ENCODE measurements around the gene USP3.
"Not testable (repeated sequence)": the region's sequence is repeated elsewhere in the genome, so short reads cannot be mapped to it uniquely, and the experiment has no call there.

Gene USP3

DNA sequence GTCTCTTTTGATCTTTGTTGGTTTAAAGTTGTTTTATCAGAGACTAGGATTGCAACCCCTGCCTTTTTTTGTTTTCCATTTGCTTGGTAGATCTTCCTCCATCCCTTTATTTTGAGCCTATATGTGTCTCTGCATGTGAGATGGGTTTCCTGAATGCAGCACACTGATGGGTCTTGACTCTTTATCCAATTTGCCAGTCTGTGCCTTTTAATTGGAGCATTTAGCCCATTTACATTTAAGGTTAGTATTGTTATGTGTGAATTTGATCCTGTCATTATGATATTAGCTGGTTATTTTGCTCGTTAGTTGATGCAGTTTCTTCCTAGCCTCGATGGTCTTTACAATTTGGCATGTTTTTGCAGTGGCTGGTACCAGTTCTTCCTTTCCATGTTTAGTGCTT, 116.4 kb downstream of the USP3 start:
- H3K27me3 Mint-ChIP-seq; H3K4me3 Mint-ChIP-seq; H3K9me3 Mint-ChIP-seq (ENCODE audit: low read depth); H3K27ac Mint-ChIP-seq; H3K4me1 Mint-ChIP-seq (ENCODE audit: low read depth): not testable (repeated sequence)
- H3K36me3 Mint-ChIP-seq, result peaks cover 12% of the 10 kb centered on the region

DNA sequence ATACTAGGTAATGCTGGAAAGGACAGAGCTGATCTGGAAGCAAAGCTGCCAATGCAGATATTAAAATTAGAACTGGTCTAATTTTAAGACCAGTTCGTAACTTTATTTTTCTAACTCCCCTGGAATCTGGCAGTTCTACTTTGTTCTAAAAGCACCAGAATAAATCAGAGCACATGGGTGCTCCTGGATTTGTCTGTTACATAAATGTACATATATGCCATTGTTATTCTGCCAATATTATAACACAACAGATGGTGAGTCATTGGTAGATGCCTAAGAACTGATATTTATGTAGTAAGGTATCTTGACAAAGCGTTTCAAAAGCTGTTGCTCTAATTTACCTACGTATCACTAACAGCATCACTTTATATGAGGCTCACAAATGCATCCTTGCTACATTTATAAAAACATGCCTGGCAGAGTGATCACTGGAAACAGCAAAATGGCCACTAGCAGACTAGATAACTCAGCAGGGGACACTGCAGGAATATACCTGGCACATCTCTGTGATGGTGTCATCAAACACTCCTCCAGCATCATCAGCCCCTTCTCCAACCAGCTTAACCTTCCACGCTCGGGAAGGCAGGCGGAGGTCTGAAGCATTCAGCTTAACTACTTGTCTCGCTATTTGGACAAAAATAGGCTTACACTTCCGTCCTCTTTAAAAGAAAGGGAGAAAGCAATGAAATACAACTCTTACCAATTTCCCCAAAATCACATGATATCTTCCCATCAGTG, 119.0 kb downstream of the USP3 start:
- Mint-ChIP-seq H3K27ac (no peak overlapping the region), H3K36me3 (peaks cover 6% of the 10 kb centered on the region), H3K4me3 (no peak overlapping the region), H3K27me3 (no peaks in the 10 kb centered on the region), H3K4me1 (ENCODE audit: low read depth) (no peaks in the 10 kb centered on the region), H3K9me3 (ENCODE audit: low read depth) (no peaks in the 10 kb centered on the region)

DNA sequence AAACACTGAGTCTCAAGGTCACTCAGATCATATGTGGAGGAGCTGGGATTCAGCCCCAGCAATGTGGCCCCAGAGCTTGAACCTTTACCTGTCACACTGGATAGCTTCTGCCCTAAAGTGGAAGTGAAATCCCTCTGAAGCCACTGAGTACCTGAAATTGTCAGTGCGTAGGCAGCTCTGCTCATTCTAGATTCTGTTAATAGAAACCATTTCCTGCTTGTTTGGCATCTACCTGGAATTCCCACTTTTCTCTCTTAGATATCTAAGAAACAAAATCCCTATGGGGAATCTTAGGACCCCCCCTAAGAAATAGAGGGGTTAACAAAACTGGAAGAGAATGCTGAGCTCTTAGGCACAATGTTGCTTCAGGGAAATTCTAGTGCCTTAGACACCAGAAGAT, 122.6 kb downstream of the USP3 start:
- no peak overlapping the region for H3K4me3 Mint-ChIP-seq

DNA sequence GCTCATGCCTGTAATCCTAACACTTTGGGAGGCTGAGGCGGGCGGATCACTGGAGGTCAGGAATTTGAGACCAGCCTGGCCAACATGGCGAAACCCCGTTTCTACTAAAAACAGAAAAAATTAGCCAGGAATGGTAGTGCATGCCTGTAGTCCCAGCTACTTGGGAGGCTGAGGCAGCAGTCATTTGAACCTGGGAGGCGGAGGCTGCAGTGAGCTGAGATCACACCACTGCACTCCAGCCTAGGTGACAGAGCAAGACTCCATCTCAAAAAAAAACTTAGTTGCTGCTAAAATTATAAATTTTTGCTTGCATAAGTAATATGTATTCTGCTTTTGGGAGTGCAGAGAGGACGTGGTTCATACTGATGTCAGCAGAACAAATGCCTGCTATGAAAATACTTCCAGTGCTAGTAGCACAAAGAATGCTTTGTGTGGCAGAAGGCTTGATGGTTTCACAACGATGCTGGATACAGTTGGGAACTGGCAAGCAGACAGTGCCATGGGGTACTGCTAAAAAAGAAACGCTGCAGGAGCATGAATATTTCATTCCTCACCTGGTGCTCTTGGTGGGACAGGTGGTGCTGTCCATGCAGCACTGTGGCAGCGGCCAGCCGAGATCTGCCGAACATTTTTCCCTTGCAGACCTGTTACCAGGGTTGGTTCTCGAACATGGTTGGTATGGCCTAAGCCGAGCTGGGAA, 123.9 kb downstream of the USP3 start:
- Mint-ChIP-seq H3K4me3 (no peak overlapping the region), H3K9me3 (ENCODE audit: low read depth) (no peaks in the 10 kb centered on the region), H3K27me3 (no peaks in the 10 kb centered on the region), H3K36me3 (peaks cover 7% of the 10 kb centered on the region), H3K27ac (no peak overlapping the region), H3K4me1 (ENCODE audit: low read depth) (no peaks in the 10 kb centered on the region)

More for the DNA sequence above, 122.6 kb downstream of the USP3 start:
- H3K4me1 Mint-ChIP-seq (ENCODE audit: low read depth), result no peaks in the 10 kb centered on the region
- H3K27me3 Mint-ChIP-seq, result no peaks in the 10 kb centered on the region
- peaks cover 7% of the 10 kb centered on the region for H3K36me3 Mint-ChIP-seq
- no peaks in the 10 kb centered on the region for H3K9me3 Mint-ChIP-seq (ENCODE audit: low read depth)
- peak overlapping the region; percentile 34 for H3K27ac Mint-ChIP-seq

DNA sequence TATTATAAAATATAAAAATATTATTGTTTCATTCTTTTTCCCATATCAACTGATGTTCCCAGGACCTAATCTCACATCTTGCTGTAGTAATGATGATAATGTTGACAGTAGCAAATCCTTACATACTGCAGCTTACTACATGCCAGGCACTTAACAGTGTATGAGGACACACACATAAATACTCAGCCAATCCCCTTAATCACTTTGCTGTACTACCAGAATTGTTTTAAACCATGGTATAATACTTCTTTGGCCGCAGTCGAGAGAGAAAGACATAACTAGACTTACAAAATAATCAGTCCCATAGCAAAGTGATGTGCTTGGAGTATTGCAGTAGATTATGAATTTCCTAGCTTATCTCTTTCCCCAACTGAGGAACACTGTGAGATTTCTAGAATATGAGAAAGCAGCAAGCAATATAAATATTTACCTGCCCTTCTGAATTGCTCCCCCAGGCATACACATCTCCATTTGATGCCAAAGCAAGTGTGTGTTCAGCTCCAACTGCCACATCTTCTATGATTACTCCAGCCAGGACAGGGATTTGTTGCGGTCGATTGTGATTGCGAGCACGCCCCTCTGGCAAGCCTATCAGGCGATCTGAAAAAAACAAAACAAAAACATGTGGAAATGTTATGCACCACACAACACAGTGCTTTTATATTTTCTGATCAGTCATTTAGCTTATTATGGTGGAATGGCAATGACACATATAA, 125.8 kb downstream of the USP3 start:
- peak overlapping the region; percentile 25 for H3K27ac Mint-ChIP-seq
- peaks cover 10% of the 10 kb centered on the region for H3K36me3 Mint-ChIP-seq
- no peaks in the 10 kb centered on the region for H3K9me3 Mint-ChIP-seq (ENCODE audit: low read depth)
- no peaks in the 10 kb centered on the region for H3K4me1 Mint-ChIP-seq (ENCODE audit: low read depth)
- no peak overlapping the region for H3K4me3 Mint-ChIP-seq
- H3K27me3 Mint-ChIP-seq, result no peaks in the 10 kb centered on the region

DNA sequence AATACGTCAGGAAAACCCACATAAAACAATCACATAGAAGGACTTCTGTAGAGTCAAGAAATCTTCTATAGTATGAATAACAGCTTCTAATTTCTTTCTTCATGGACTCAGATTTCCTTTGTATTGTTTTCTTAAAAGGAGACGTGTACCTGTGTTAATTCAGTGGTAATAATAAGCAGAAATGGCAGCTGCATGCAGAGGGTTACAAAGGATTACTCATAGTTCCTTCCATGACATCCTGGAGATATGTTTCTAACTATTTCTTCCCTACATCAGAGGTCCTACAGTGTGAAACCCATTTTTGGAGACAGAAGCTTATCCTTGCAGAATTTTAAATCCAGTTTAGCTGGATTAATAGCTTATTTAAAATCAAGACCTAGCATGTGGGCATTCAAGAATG, 128.9 kb downstream of the USP3 start:
- H3K4me3 Mint-ChIP-seq, result no peak overlapping the region
- no peaks in the 10 kb centered on the region for H3K9me3 Mint-ChIP-seq (ENCODE audit: low read depth)
- H3K4me1 Mint-ChIP-seq (ENCODE audit: low read depth), result peaks cover 6% of the 10 kb centered on the region
- H3K36me3 Mint-ChIP-seq, result peaks cover 13% of the 10 kb centered on the region
- no peak overlapping the region for H3K27ac Mint-ChIP-seq
- H3K27me3 Mint-ChIP-seq, result no peaks in the 10 kb centered on the region

DNA sequence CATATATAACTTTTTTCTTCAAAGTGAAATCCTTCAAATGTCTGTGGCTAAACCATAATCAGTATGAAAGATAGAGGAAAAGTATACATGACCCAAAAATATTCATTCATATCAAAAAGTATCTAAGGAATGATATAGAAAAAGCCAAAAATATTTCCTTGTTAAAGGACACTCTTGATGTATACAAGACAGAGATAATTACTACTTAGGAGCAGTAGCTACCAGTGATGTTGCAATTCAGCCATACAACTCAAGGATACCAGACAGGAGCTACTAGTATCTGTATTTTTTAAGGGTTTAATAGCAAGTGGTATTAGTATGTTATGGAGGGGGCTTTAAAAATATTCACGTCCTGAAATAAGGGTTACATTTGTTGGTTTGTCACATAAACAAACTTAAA, 129.8 kb downstream of the USP3 start:
- Mint-ChIP-seq H3K4me1 (ENCODE audit: low read depth) (peaks cover 13% of the 10 kb centered on the region), H3K27ac (no peak overlapping the region), H3K36me3 (peaks cover 11% of the 10 kb centered on the region), H3K9me3 (ENCODE audit: low read depth) (no peaks in the 10 kb centered on the region), H3K4me3 (no peak overlapping the region), H3K27me3 (no peaks in the 10 kb centered on the region)

DNA sequence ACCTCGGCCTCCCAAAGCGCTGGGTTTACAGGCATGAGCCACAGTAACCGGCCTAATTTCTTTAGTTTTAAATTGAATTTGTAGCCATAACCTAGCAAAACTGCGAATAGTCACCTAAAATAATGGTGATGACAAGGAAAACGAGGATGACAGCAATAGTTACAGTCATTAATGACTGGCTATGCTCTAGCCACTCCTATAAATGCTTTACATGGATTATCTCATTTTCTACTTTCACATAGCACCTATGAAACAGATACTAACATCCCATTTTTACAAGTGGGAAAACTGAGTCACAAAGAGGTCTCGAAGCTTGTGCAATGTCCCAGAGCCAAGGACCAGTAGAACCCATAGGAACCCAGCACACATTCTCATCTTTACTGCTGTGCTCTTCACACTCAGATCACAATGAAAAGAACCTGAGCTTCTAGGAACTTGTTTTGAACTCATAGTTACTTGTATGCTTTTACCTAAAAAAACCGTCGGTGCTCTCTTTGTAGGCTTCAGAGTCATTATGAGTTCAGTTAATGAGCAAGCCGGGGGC, 132.2 kb downstream of the USP3 start:
- H3K36me3 Mint-ChIP-seq, result peaks cover 17% of the 10 kb centered on the region

DNA sequence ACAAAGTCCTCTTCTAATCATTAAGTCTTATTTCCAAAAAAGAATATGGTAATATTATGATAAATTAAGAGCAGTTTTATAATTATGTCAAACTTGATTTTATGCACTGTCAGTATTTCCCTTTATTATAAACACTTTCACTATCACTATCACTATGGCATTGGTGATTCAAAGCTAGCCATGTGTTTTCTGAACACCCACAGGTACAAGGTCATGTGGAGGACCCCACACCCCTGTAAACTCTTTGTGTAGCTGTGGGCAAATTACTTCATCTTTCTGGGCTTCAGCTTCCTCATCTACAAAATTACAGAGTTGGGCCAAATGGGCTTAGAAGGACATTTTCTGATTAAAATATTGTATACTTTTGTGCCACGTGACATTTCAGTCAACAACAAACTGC, 134.4 kb downstream of the USP3 start:
- no peak overlapping the region for H3K4me3 Mint-ChIP-seq

More for the DNA sequence above, 132.2 kb downstream of the USP3 start:
- Mint-ChIP-seq H3K4me1 (ENCODE audit: low read depth) (peaks cover 13% of the 10 kb centered on the region), H3K27me3 (no peaks in the 10 kb centered on the region), H3K27ac (no peak overlapping the region), H3K4me3 (no peak overlapping the region), H3K9me3 (ENCODE audit: low read depth) (no peaks in the 10 kb centered on the region)

DNA sequence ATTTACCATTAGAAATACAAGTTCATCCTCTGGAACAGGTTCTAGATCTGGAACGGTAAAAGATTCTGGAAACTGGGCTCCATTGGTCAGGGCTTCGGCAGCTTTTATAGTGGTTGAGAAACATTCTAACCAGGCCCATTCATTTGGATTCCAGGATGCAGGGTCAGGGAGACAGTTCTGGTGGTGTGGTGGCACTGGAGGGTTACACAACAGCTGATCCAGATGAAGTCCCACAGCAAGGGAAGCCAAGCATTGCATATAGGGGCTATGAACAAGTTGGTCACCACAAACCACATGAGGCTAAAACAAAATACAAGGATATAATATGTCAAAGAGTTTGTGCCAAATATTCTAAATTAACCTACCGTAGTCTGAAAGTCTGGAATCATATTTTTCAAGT, 135.8 kb downstream of the USP3 start:
- H3K4me3 Mint-ChIP-seq, result no peak overlapping the region
- peak overlapping the region; percentile 2 for H3K27ac Mint-ChIP-seq
- no peaks in the 10 kb centered on the region for H3K9me3 Mint-ChIP-seq (ENCODE audit: low read depth)
- peaks cover 16% of the 10 kb centered on the region for H3K36me3 Mint-ChIP-seq
- no peaks in the 10 kb centered on the region for H3K27me3 Mint-ChIP-seq
- peaks cover 13% of the 10 kb centered on the region for H3K4me1 Mint-ChIP-seq (ENCODE audit: low read depth)

More for the DNA sequence above, 134.4 kb downstream of the USP3 start:
- H3K36me3 Mint-ChIP-seq, result peaks cover 16% of the 10 kb centered on the region
- peak overlapping the region; percentile 74 for H3K27ac Mint-ChIP-seq
- no peaks in the 10 kb centered on the region for H3K9me3 Mint-ChIP-seq (ENCODE audit: low read depth)
- H3K27me3 Mint-ChIP-seq, result no peaks in the 10 kb centered on the region
- H3K4me1 Mint-ChIP-seq (ENCODE audit: low read depth), result peaks cover 13% of the 10 kb centered on the region

All from activated naive CD8-positive, alpha-beta T cell (primary cell).